ENCODE measurements around the gene STPG1.

DNA sequence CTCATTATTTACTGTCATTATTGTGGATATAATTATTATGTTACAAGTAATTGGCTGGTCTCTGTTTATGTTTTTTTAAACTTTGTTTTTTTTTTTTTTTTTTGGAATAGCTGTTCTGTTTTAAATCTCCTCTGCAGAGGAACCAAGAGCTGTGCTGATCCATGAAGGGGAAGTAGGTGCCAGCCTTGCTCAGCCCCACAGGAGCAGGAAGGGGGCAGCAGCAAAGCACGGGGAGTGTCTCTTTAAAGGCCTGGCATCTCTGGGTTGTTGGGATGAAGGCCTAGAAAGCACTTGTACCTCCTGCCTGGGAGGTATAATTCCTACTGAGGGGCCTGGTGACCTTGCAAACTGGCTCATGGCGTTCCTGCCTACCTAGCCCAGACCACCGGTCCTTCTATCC is 96.9 kb downstream of the STPG1 start:
- TF ChIP-seq CTCF (IDR thresholded peaks at IDR 0.05) (no peak), POLR2A (IDR thresholded peaks at IDR 0.05) (no peak)

Measured in testis (tissue), 2 donors.